H1 (cell line): Measurements from ENCODE around the gene PCID2. TPM values are rescaled to one million over a fixed set of nuclear protein-coding genes. Genes with fewer than 3 reads are reported as not detected.

ENCODE experiments used
- ATF2 ChIP-seq: IDR thresholded peaks from 2 replicates; pipeline ENCODE4 v1.6.1; 2012; ENCODE audit warnings: low read length, inconsistent platforms
- BCL11A ChIP-seq, 2 experiments: IDR thresholded peaks; one replicate each; pipeline ENCODE4 v1.6.1; 2011; ENCODE audit warnings: low read depth in 2 of 2, low read length in 2 of 2, mild to moderate bottlenecking in 2 of 2
- CBX5 ChIP-seq: fragments of 300-800, 300-1000 bp; sonication (generic); IDR thresholded peaks from 2 replicates; pipeline ENCODE4 v1.7.1; 2016; ENCODE audit warnings: antibody characterized with exemption, low read length, low read depth
- EGR1 ChIP-seq: IDR thresholded peaks from 2 replicates; pipeline ENCODE4 v1.6.1; 2011; ENCODE audit warnings: low read depth, low read length, borderline replicate concordance
- EP300 ChIP-seq, 2 experiments: IDR thresholded peaks; 1 replicate in 1 of 2; 2 replicates in 1 of 2; pipeline ENCODE4 v1.6.1; 2011 to 2012; ENCODE audit warnings: low read depth in 2 of 2, low read length in 2 of 2, mild to moderate bottlenecking in 2 of 2, borderline replicate concordance in 1 of 2, inconsistent platforms in 1 of 2, moderate library complexity in 1 of 2
- FOSL1 ChIP-seq: IDR thresholded peaks from 2 replicates; pipeline ENCODE4 v1.6.1; 2011; ENCODE audit warnings: mild to moderate bottlenecking, low read depth, low read length, moderate library complexity; ENCODE audit not compliant: insufficient read depth
- GTF2F1 ChIP-seq: IDR thresholded peaks from 2 replicates; pipeline ENCODE4 v1.6.1; 2012; ENCODE audit warnings: low read depth, low read length, improper control_type of control experiment, borderline replicate concordance
- HDAC6 ChIP-seq: IDR thresholded peaks from one replicate; pipeline ENCODE4 v1.7.1; 2012; ENCODE audit warnings: low read depth, mild to moderate bottlenecking, inconsistent platforms, low read length, moderate library complexity
- KDM4A ChIP-seq: IDR thresholded peaks from one replicate; pipeline ENCODE4 v1.7.1; 2012; ENCODE audit warnings: low read depth, mild to moderate bottlenecking, moderate library complexity, low read length, inconsistent platforms; ENCODE audit not compliant: severe bottlenecking
- KDM5A ChIP-seq: fragments of 200-600 bp; IDR thresholded peaks from 2 replicates; pipeline ENCODE4 v1.7.1; 2012; ENCODE audit warnings: mild to moderate bottlenecking, low read length, inconsistent platforms, mixed read lengths
- POLR2AphosphoS5 ChIP-seq: IDR thresholded peaks from 2 replicates; pipeline ENCODE4 v1.6.1; 2011; ENCODE audit warnings: low read depth, low read length
- POU5F1 ChIP-seq: IDR thresholded peaks from 2 replicates; pipeline ENCODE4 v1.6.1; 2011; ENCODE audit warnings: low read depth, mild to moderate bottlenecking, low read length, moderate library complexity
- SIN3A ChIP-seq, 2 experiments: IDR thresholded peaks in 1 of 2; conservative IDR thresholded peaks in 1 of 2; 2 replicates each; pipeline ENCODE4 v1.6.1; 2011 to 2012; ENCODE audit warnings: low read length in 2 of 2, improper control_type of control experiment in 1 of 2, low read depth in 1 of 2, mild to moderate bottlenecking in 1 of 2
- SP1 ChIP-seq: IDR thresholded peaks from 2 replicates; pipeline ENCODE4 v1.6.1; 2011; ENCODE audit warnings: low read depth, low read length
- SP4 ChIP-seq: IDR thresholded peaks from 2 replicates; pipeline ENCODE4 v1.6.1; 2012; ENCODE audit warnings: low read length, inconsistent platforms
- TAF7 ChIP-seq: optimal IDR thresholded peaks from 2 replicates; pipeline ENCODE3; 2011; ENCODE audit warnings: low read depth, mild to moderate bottlenecking, inconsistent platforms, low read length, moderate library complexity, borderline replicate concordance
- USF2 ChIP-seq: IDR thresholded peaks from 2 replicates; pipeline ENCODE4 v1.6.1; 2011; ENCODE audit warnings: low read length, improper control_type of control experiment
- polyA plus RNA-seq, 7 experiments: library from polyadenylated mRNA; depleted of rRNA in 3 of 7; stranded (reverse) in 5 of 7; unstranded in 2 of 7; fragments of >200 nt in 5 of 7; fragments of 200-250 nt in 2 of 7; gene quantifications; 1 replicate in 5 of 7; 2 replicates in 1 of 7; 4 replicates in 1 of 7; pipeline versions ENCODE4 v1.2.1 to v1.2.3, GENCODE V29; 2011 to 2013; ENCODE audit warnings: missing spikeins in 2 of 7, mixed read lengths in 2 of 7
- total RNA-seq: library from RNA; stranded (reverse); fragmentation: NEBNext Ultra II Directional; extraction: Animal tissue kit (Norgen Biotek cat#: 25700); gene quantifications from 2 replicates; pipeline ENCODE4 v1.2.1, GENCODE V29; 2021
- TF ChIP-seq, protein P1 (sequence below): IDR thresholded peaks from 2 replicates; pipeline ENCODE4 v1.6.1; 2012; ENCODE audit warnings: inconsistent platforms
- TF ChIP-seq, protein P2 (sequence below): IDR thresholded peaks from 2 replicates; pipeline ENCODE4 v1.6.1; 2011; ENCODE audit warnings: low read depth, mild to moderate bottlenecking, low read length; ENCODE audit not compliant: insufficient read depth

The PCID2 gene
- total and polyA plus RNA-seq, 2 of the 8 experiments (the other 6 are each of a cell fraction or from before 2014, with no cell fraction given), result 72.4 to 72.8 TPM

DNA sequence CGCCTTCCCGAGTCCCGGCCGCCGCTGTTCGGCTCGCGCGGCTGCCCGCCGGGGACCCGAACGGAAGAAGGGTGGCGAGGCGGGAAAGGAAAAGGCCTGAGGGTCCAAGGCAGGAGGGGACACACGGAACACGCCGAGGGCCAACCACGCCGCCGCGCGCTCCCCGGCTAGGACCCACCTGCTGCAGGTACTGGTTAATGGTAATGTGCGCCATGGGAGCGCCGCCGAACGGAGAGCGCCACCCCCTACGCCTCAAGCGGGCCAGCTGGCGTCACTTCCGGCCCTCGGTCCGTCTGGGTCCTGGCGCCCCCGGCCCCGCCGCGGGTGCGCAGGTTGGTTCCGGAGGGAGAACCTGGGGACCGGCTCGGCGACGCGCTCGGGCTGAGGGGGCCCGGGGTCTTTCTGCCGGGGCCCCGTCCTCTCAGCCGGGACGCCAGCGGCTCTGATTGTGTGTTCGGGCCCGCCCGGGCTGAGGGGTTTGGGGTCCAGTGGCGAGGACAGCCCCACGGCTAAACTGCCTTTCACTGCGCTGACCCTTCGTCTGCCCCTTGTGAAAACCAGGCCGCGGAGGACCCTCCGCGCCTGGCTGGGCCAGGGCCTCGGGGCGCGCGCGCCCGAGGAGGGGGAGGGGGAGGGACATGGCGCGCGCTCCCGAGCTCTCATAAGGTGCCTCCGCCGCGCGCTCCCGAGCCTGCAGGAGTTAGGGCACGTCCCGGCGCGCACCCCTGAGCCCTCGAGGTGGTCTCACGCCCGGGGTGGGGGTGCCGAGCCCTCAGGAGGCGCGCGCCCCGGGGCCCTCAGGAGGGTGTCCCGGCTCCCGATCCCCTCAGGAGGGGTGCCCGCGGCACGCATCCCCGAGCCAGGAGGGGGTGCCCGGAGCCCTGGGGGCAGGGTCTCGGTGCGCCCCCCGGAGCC, at the start of gene PCID2 (continued):
- peak; percentile 91 for TF ChIP-seq TAF7
- no peak for TF ChIP-seq USF2
- peak; percentile 76; the same call in 1 of the 2 replicates for TF ChIP-seq EGR1
- peak; percentile 90 for TF ChIP-seq KDM5A
- TF ChIP-seq ATF2, result peak; percentile 74
- no peak for TF ChIP-seq HDAC6
- TF ChIP-seq CBX5, result no peak
- peak; percentile 60 for TF ChIP-seq KDM4A
- 0 out of 4 replicates have a peak, but pooled peaks of 1 of the 2 experiments have one; percentile 81 for TF ChIP-seq SIN3A (conservative IDR thresholded peaks at IDR 0.05 in 1 of 2, IDR thresholded peaks at IDR 0.05 in 1 of 2; ENCODE audit: low read depth in 1 of 2, low read length in 2 of 2)
- TF ChIP-seq, protein P1, sequence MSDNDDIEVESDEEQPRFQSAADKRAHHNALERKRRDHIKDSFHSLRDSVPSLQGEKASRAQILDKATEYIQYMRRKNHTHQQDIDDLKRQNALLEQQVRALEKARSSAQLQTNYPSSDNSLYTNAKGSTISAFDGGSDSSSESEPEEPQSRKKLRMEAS, result peak; percentile 77
- peak; percentile 97 for TF ChIP-seq POLR2AphosphoS5
- TF ChIP-seq BCL11A (IDR thresholded peaks at IDR 0.05; ENCODE audit: low read depth in 2 of 2, low read length in 2 of 2), result no peak
- peak; percentile 76; the same call in 1 of the 2 replicates for TF ChIP-seq SP1
- no peak for TF ChIP-seq FOSL1
- peak; percentile 47 to 84; a peak in 2 of 3 replicates for TF ChIP-seq EP300 (IDR thresholded peaks at IDR 0.05; ENCODE audit: borderline replicate concordance in 1 of 2, low read depth in 2 of 2, low read length in 2 of 2)
- TF ChIP-seq POU5F1, result 0 out of 2 replicates have a peak, but pooled peaks have one; percentile 20
- TF ChIP-seq, protein P2, sequence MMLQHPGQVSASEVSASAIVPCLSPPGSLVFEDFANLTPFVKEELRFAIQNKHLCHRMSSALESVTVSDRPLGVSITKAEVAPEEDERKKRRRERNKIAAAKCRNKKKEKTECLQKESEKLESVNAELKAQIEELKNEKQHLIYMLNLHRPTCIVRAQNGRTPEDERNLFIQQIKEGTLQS, result no peak
- TF ChIP-seq SP4, result peak; percentile 93; the same call in 1 of the 2 replicates
- TF ChIP-seq GTF2F1, result peak; percentile 19; the same call in 1 of the 2 replicates
